Measurements from ENCODE around the gene VSIG10.

The VSIG10 gene

GRCh38 chr12:118042091-118042490 is 61.7 kb downstream of the VSIG10 start:
- Histone ChIP-seq H3K4me3 (ENCODE audit: low read length) (no peak overlapping the region), H4K20me1 (ENCODE audit: control insufficient read depth, insufficient read depth, low read depth, low read length) (no peaks in the 10 kb centered on the region), H3K36me3 (ENCODE audit: control insufficient read depth, low read length) (no peaks in the 10 kb centered on the region), H3F3A (ENCODE audit: control insufficient read depth, insufficient read depth) (no peaks in the 10 kb centered on the region), H3K9me3 (ENCODE audit: control insufficient read depth, insufficient read depth, low read length) (no peaks in the 10 kb centered on the region), H3K27ac (ENCODE audit: low read depth, low read length) (no peak overlapping the region), H3K4me1 (ENCODE audit: control insufficient read depth, low read length) (no peaks in the 10 kb centered on the region), H3K9me2 (replicated peaks; ENCODE audit: control insufficient read depth, low read length) (no peaks in the 10 kb centered on the region), H3K4me2 (ENCODE audit: low read length) (no peak overlapping the region), H3K27me3 (ENCODE audit: control insufficient read depth, low read length) (no peaks in the 10 kb centered on the region), H3K79me2 (ENCODE audit: control insufficient read depth, low read length) (no peaks in the 10 kb centered on the region)
- TF ChIP-seq CTCF (IDR thresholded peaks at IDR 0.05; ENCODE audit: low read depth, low read length, poor library complexity, severe bottlenecking) (no peak), EZH2phosphoT487 (IDR thresholded peaks at IDR 0.05; ENCODE audit: borderline replicate concordance, low read length) (no peak)

GRCh38 chr12:118038137-118038536 is 65.7 kb downstream of the VSIG10 start:
- Histone ChIP-seq H3K27ac (ENCODE audit: low read depth, low read length) (no peak overlapping the region), H3K4me3 (ENCODE audit: low read length) (no peak overlapping the region)

GRCh38 chr12:118036672-118037411 is 67.0 kb downstream of the VSIG10 start:
- Histone ChIP-seq H3K4me3 (ENCODE audit: low read length) (no peak overlapping the region), H3K36me3 (ENCODE audit: control insufficient read depth, low read length) (peaks cover 28% of the 10 kb centered on the region), H3K27me3 (ENCODE audit: control insufficient read depth, low read length) (no peaks in the 10 kb centered on the region), H3K9me3 (ENCODE audit: control insufficient read depth, insufficient read depth, low read length) (no peaks in the 10 kb centered on the region), H3F3A (ENCODE audit: control insufficient read depth, insufficient read depth) (peaks cover 5% of the 10 kb centered on the region; the same call in 1 of the 2 replicates), H3K4me2 (ENCODE audit: low read length) (no peak overlapping the region), H3K27ac (ENCODE audit: low read depth, low read length) (no peak overlapping the region), H3K9me2 (replicated peaks; ENCODE audit: control insufficient read depth, low read length) (no peaks in the 10 kb centered on the region), H3K79me2 (ENCODE audit: control insufficient read depth, low read length) (no peaks in the 10 kb centered on the region), H4K20me1 (ENCODE audit: control insufficient read depth, insufficient read depth, low read depth, low read length) (peaks cover 6% of the 10 kb centered on the region; the same call in 1 of the 2 replicates), H3K4me1 (ENCODE audit: control insufficient read depth, low read length) (peaks cover 16% of the 10 kb centered on the region)
- no peak for TF ChIP-seq EZH2phosphoT487 (IDR thresholded peaks at IDR 0.05; ENCODE audit: borderline replicate concordance, low read length)
- TF ChIP-seq CTCF (IDR thresholded peaks at IDR 0.05; ENCODE audit: low read depth, low read length, poor library complexity, severe bottlenecking): no peak

More at GRCh38 chr12:118038137-118038536, 65.7 kb downstream of the VSIG10 start:
- TF ChIP-seq CTCF (IDR thresholded peaks at IDR 0.05; ENCODE audit: low read depth, low read length, poor library complexity, severe bottlenecking): no peak
- no peak for TF ChIP-seq EZH2phosphoT487 (IDR thresholded peaks at IDR 0.05; ENCODE audit: borderline replicate concordance, low read length)
- peaks cover 6% of the 10 kb centered on the region; the same call in 1 of the 2 replicates for H4K20me1 ChIP-seq (ENCODE audit: control insufficient read depth, insufficient read depth, low read depth, low read length)
- H3K36me3 ChIP-seq (ENCODE audit: control insufficient read depth, low read length): peaks cover 20% of the 10 kb centered on the region
- no peaks in the 10 kb centered on the region for H3K9me2 ChIP-seq (replicated peaks; ENCODE audit: control insufficient read depth, low read length)
- peaks cover 16% of the 10 kb centered on the region for H3K4me1 ChIP-seq (ENCODE audit: control insufficient read depth, low read length)
- no peak overlapping the region for H3K4me2 ChIP-seq (ENCODE audit: low read length)
- H3K27me3 ChIP-seq (ENCODE audit: control insufficient read depth, low read length): no peaks in the 10 kb centered on the region
- 0 out of 2 replicates have a peak, but pooled peaks cover 3% of the 10 kb centered on the region for H3F3A ChIP-seq (ENCODE audit: control insufficient read depth, insufficient read depth)
- no peaks in the 10 kb centered on the region for H3K9me3 ChIP-seq (ENCODE audit: control insufficient read depth, insufficient read depth, low read length)
- no peaks in the 10 kb centered on the region for H3K79me2 ChIP-seq (ENCODE audit: control insufficient read depth, low read length)

Measured in DOHH2 (cell line).